Esophagus (tissue), 2 donors: ENCODE measurements around the gene SMARCB1. TPM values are rescaled to one million over a fixed set of nuclear protein-coding genes. Genes with fewer than 3 reads are reported as not detected.

ENCODE experiments used
- H3K27ac ChIP-seq, 2 donors: one replicate each; pipeline ENCODE4 v1.5.1; 2013; ENCODE audit warnings: low read depth in 2 of 2, mild to moderate bottlenecking in 2 of 2, inconsistent platforms in 1 of 2, low read length in 1 of 2, moderate library complexity in 1 of 2
- H3K27me3 ChIP-seq, 2 donors: one replicate each; pipeline ENCODE4 v1.6.1; 2013; ENCODE audit warnings: low read length in 2 of 2, control low read depth in 1 of 2, mild to moderate bottlenecking in 1 of 2; ENCODE audit not compliant: insufficient read depth in 2 of 2, control insufficient read depth in 1 of 2
- H3K36me3 ChIP-seq, 2 donors: one replicate each; pipeline ENCODE4 v1.6.1; 2013; ENCODE audit warnings: low read length in 1 of 2; ENCODE audit not compliant: control insufficient read depth in 2 of 2, insufficient read depth in 2 of 2
- H3K4me1 ChIP-seq, 2 donors: one replicate each; pipeline ENCODE4 v1.6.1; 2013; ENCODE audit warnings: low read length in 1 of 2; ENCODE audit not compliant: control insufficient read depth in 2 of 2, insufficient read depth in 2 of 2
- H3K4me3 ChIP-seq, 2 donors: one replicate each; pipeline ENCODE4 v1.5.1; 2013; ENCODE audit warnings: low read length in 2 of 2, mild to moderate bottlenecking in 2 of 2, low read depth in 1 of 2, moderate library complexity in 1 of 2
- H3K9me3 ChIP-seq, 2 donors: one replicate each; pipeline ENCODE4 v1.6.1; 2013; ENCODE audit warnings: mild to moderate bottlenecking in 2 of 2, low read depth in 1 of 2, low read length in 1 of 2, moderate library complexity in 1 of 2; ENCODE audit not compliant: control insufficient read depth in 2 of 2, insufficient read depth in 1 of 2
- WGBS, 2 donors: extraction: QIAGEN DNeasy Blood & Tissue Kit; methylation state at CpG; one replicate each; pipeline ENCODE4 v1.1.7; 2013; 5-methylcytosine and 5-hydroxymethylcytosine counted together
- polyA plus RNA-seq, 2 donors: library from polyadenylated mRNA; stranded (reverse); fragments of 200-250 nt; gene quantifications; one replicate each; pipeline ENCODE4 v1.2.3, GENCODE V29; 2013
- donor health status: healthy with polysubstance abuse.
- donor health status: Bipolar disorder and iron deficiency.

SMARCB1 gene
- polyA plus RNA-seq, 2 donors, result 32.1 to 51.6 TPM

DNA sequence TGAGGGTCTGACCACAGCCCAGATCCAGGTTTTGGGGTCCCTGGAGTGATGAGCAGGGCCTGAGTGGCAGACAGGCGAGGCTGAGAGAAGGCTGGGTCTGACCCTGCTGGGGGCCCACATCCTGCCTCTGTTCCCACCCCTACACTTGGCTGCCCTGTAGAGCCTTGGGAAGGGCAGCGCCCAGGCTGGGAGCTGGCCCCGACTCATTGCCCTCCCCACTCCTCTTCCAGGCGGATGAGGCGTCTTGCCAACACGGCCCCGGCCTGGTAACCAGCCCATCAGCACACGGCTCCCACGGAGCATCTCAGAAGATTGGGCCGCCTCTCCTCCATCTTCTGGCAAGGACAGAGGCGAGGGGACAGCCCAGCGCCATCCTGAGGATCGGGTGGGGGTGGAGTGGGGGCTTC, 47.1 kb downstream of the SMARCB1 start:
- H3K4me1 ChIP-seq, result peaks cover 2 to 7% of the 10 kb centered on the region in 2 donors
- H3K9me3 ChIP-seq, result no peaks in the 10 kb centered on the region
- H3K4me3 ChIP-seq, result no peak overlapping the region
- H3K27me3 ChIP-seq, result no peaks in the 10 kb centered on the region
- WGBS, 2 donors, result 79 to 82% methylated on average over 13 of the region's 13 CpGs
- peaks cover 20 to 49% of the 10 kb centered on the region in 2 donors for H3K36me3 ChIP-seq
- no peak overlapping the region for H3K27ac ChIP-seq

GRCh38 chr22:23834406-23834792, 47.6 kb downstream of the SMARCB1 start:
- H3K4me1 ChIP-seq, result peaks cover 2 to 6% of the 10 kb centered on the region in 2 donors
- peaks cover 20 to 44% of the 10 kb centered on the region in 2 donors for H3K36me3 ChIP-seq
- WGBS, 2 donors, result 91 to 94% methylated on average over 3 of the region's 3 CpGs
- H3K9me3 ChIP-seq, result no peaks in the 10 kb centered on the region
- H3K27me3 ChIP-seq, result no peaks in the 10 kb centered on the region
- H3K4me3 ChIP-seq, result no peak overlapping the region
- H3K27ac ChIP-seq, result no peak overlapping the region

GRCh38 chr22:23834793-23835483, 48.2 kb downstream of the SMARCB1 start:
- Histone ChIP-seq H3K36me3 (peaks cover 20 to 41% of the 10 kb centered on the region in 2 donors), H3K4me1 (peaks cover 2 to 6% of the 10 kb centered on the region in 2 donors), H3K4me3 (no peak overlapping the region), H3K27ac (no peak overlapping the region), H3K9me3 (no peaks in the 10 kb centered on the region), H3K27me3 (no peaks in the 10 kb centered on the region)
- 74 to 78% methylated on average over 10 of the region's 10 CpGs for WGBS, 2 donors

DNA sequence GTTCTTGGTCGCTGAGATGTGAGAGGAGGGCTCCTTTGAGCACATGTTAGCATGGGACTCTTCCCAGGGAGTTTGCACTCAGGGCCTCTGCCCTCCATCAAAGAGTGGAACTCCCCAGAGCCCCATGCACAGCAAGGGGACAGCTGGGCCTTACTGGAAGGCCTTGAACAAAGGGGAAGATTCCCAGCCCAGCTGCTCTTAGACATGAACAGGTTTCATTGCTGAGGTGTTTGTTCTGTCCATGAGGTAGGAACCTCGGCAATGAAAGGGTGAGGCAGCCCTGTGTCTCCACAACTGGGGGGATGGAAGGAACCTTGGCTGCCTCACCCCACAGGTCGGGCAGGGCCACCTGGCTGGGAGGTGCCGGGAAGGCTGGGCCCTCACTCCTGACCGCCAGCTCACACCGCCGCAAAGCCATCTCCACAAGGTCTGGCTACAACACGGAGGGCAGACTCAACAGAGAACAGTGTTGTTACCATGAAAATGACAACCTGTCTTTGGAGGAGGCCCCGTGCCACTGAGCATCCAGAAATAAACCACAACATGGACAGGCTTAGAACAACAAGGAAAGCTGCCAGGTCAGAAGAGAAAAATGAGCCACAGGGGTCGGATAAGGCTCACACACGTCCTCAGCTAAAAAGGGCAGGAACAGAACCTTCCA, 48.8 kb downstream of the SMARCB1 start:
- Histone ChIP-seq H3K4me1 (peaks cover 2 to 6% of the 10 kb centered on the region in 2 donors), H3K9me3 (no peaks in the 10 kb centered on the region), H3K4me3 (no peak overlapping the region), H3K27ac (no peak overlapping the region), H3K27me3 (no peaks in the 10 kb centered on the region), H3K36me3 (peaks cover 20 to 41% of the 10 kb centered on the region in 2 donors)
- WGBS, 2 donors, result 53 to 62% methylated on average over 11 of the region's 11 CpGs

DNA sequence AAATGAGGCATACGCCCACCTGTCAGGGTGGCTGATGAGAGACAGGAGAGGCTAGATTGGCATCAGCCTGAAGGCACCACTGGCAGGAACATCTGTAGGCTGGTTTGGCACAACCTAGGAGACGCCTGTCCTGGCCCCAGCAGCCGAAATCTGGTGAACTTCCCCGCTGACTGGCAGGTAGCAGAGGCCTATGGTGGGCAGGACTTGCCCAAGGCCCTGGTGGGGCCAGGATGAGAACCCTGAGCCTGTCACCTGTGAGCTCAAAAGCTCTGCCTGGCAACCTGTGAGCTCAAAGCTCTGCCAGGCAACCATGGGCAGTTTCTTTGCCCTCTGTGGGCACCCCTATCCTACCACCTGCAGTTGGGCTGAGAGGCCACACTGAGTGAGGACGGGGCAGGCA, 49.5 kb downstream of the SMARCB1 start:
- Histone ChIP-seq H3K27me3 (no peaks in the 10 kb centered on the region), H3K4me1 (peaks cover 2 to 6% of the 10 kb centered on the region in 2 donors), H3K36me3 (peaks cover 20 to 37% of the 10 kb centered on the region in 2 donors), H3K9me3 (no peaks in the 10 kb centered on the region), H3K27ac (no peak overlapping the region), H3K4me3 (no peak overlapping the region)
- WGBS, 2 donors, result 61 to 71% methylated on average over 5 of the region's 5 CpGs

- WGBS, 2 donors, result 80 to 84% methylated on average over 12 of the region's 12 CpGs
- H3K9me3 ChIP-seq, result no peaks in the 10 kb centered on the region
- H3K27me3 ChIP-seq, result no peaks in the 10 kb centered on the region
- no peak overlapping the region for H3K4me3 ChIP-seq
- H3K27ac ChIP-seq, result no peak overlapping the region
- peaks cover 20 to 31% of the 10 kb centered on the region in 2 donors for H3K36me3 ChIP-seq
- H3K4me1 ChIP-seq, result peaks cover 0 to 6% of the 10 kb centered on the region in 2 donors
Observed at GRCh38 chr22:23836692-23837495, 50.1 kb downstream of the SMARCB1 start.

DNA sequence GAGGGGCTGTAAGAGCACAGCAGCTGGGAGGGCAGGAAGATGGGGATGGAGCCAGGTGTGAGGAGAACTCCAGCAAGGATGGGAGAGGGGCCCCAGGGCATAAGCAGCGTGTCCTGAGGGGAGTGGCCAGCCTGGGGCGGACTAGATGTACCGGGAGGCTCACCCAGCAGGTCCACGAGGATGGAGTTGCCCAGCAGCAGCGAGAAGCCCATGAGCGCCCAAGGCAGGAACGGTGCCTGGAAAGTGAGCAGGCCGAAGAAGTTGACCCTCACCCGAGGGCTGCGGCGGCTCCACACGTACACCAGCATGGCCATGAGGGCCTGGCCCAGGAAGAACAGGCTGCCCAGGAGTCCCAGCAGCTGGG, 50.7 kb downstream of the SMARCB1 start:
- WGBS, 2 donors, result 71 to 87% methylated on average over 12 of the region's 12 CpGs
- no peaks in the 10 kb centered on the region for H3K27me3 ChIP-seq

DNA sequence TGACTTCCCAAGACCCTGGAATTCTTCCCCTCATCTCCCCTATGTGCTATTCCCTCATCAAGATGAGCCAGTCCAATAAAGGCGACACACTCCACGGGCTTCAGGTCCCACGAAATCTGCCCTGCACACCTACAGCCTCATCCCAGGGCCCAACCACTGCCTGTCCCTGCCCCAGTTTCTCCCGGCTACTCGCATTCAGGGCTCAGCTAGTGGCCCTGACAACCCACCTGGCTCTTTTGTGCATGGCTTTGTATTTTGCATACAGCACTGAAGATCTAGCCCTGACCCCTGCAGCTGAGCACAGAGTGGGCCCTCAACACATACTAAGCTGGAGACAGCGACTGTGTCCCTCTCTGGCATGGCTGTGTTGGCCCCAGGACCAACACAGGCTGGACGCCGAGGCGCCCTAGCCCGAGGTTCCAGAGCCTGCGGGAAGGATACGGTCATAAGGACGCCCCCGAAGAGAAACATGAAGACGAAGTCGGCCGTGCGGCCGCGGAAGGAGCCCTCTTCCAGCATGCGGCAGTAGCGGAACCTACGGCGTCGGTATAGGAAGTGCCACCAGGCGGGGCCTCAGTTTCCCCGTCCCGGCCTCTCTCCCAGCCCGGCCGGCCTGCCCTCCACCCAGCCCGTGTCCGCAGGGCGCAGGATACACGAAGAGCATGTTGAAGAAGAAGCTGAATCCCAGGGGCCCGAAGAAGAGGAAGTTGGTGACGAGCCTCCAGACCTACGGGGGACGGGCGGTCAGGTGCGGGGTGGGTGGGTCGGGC, 51.3 kb downstream of the SMARCB1 start:
- H3K27me3 ChIP-seq, result no peaks in the 10 kb centered on the region
- H3K9me3 ChIP-seq, result no peaks in the 10 kb centered on the region
- H3K27ac ChIP-seq, result no peak overlapping the region
- H3K4me3 ChIP-seq, result no peak overlapping the region
- 31 to 46% methylated on average over 41 of the region's 41 CpGs for WGBS, 2 donors
- H3K36me3 ChIP-seq, result peaks cover 19 to 23% of the 10 kb centered on the region in 2 donors
- peaks cover 0 to 6% of the 10 kb centered on the region in 2 donors for H3K4me1 ChIP-seq

More for the DNA sequence above, 50.7 kb downstream of the SMARCB1 start:
- H3K9me3 ChIP-seq, result no peaks in the 10 kb centered on the region
- H3K27ac ChIP-seq, result no peak overlapping the region
- no peak overlapping the region for H3K4me3 ChIP-seq
- H3K4me1 ChIP-seq, result peaks cover 0 to 6% of the 10 kb centered on the region in 2 donors
- peaks cover 20 to 28% of the 10 kb centered on the region in 2 donors for H3K36me3 ChIP-seq
